Ovary (tissue), 9 donors: Measurements from ENCODE around the gene IFI16. TPM values are rescaled to one million over a fixed set of nuclear protein-coding genes. Genes with fewer than 3 reads are reported as not detected.

Experiments used
- DNase-seq, 5 donors: peaks; one replicate each; pipeline ENCODE4 v3.0.0-alpha.2; 2019 to 2020
- H3K27ac ChIP-seq, 2 donors: fragments of 200-600 bp; one replicate each; pipeline versions ENCODE4 v1.5.1 to v1.8.0; 2019 to 2022
- H3K27me3 ChIP-seq: fragments of 200-600 bp; one replicate; pipeline ENCODE4 v1.8.0; 2022
- H3K36me3 ChIP-seq: fragments of 200-600 bp; sonication (generic); one replicate; pipeline ENCODE4 v1.5.1; 2019
- H3K4me1 ChIP-seq: one replicate; pipeline ENCODE4 v1.8.1; 2013; ENCODE audit warnings: mild to moderate bottlenecking, moderate library complexity; ENCODE audit not compliant: insufficient read depth
- H3K4me3 ChIP-seq: fragments of 200-600 bp; sonication (generic); one replicate; pipeline ENCODE4 v1.5.1; 2017
- H3K9me3 ChIP-seq, 2 donors: fragments of 200-600 bp in 1 of 2; sonication (generic) in 1 of 2; one replicate each; pipeline versions ENCODE4 v1.5.1 to v1.8.1; 2013 to 2019; ENCODE audit warnings: mild to moderate bottlenecking in 1 of 2, moderate library complexity in 1 of 2
- EP300 ChIP-seq: sonication (generic); formaldehyde crosslinking; IDR thresholded peaks from one replicate; pipeline ENCODE4 v1.6.1; 2017; ENCODE audit warnings: antibody characterized with exemption
- POLR2A ChIP-seq: fragments of 450-650 bp; IDR thresholded peaks from one replicate; pipeline ENCODE4 v1.6.1; 2017; ENCODE audit warnings: antibody characterized with exemption, mild to moderate bottlenecking, moderate library complexity
- WGBS, 3 donors: extraction: QIAGEN DNeasy Blood & Tissue Kit in 1 of 3; methylation state at CpG; one replicate each; pipeline versions ENCODE4 v1.1.5 to v1.1.7; 2013 to 2017; 5-methylcytosine and 5-hydroxymethylcytosine counted together
- intact Hi-C, 4 donors: fragments of 100-400 bp; cut with DNase I; formaldehyde crosslinking; loops; one replicate each; pipeline versions ENCODE4 v1.11.0 to v1.15.1; 2022 to 2023
- polyA plus RNA-seq, 2 donors: library from polyadenylated mRNA; stranded (reverse); fragments of 200-250 nt in 1 of 2; fragments of 350-450 nt in 1 of 2; fragmentation: Illumina TruSeq in 1 of 2; extraction: RNeasy Lipid Tissue Mini Kit (QIAGEN cat#74804) in 1 of 2; gene quantifications; one replicate each; pipeline ENCODE4 v1.2.3, GENCODE V29; 2013 to 2014
- total RNA-seq, 7 donors: library from RNA; depleted of rRNA in 2 of 7; stranded (reverse); fragments of >200 nt in 2 of 7; fragmentation: NEBNext Ultra II Directional in 3 of 7; extraction: Animal tissue kit (Norgen Biotek cat#: 25700) in 3 of 7; gene quantifications; one replicate each; pipeline versions ENCODE4 v1.1.0 to v1.2.4, GENCODE V29; 2016 to 2023
- TF ChIP-seq, protein P1 (sequence below), 3 donors: fragments of 450-650 bp in 2 of 3; fragments of 200-600 bp in 1 of 3; IDR thresholded peaks; one replicate each; pipeline versions ENCODE4 v1.5.1 to v1.8.0; 2016 to 2022; ENCODE audit warnings: antibody characterized with exemption in 3 of 3, mild to moderate bottlenecking in 1 of 3
- donor health status: DM: no; HTN: no; CAD: no; lungs with moderate emphysema.
- donor health status: DM: no; HTN: no; CAD: no.
- donor health status: Bipolar disorder and iron deficiency.
- donor health status: DM: yes; HTN: yes; CAD: no.
- donor health status: DM: no; HTN: no; CAD: no.
- donor health status: DM: yes; HTN: yes; CAD: no.

IFI16 gene
- total and polyA plus RNA-seq, 9 donors, result 73.1 to 184 (median 95.4) TPM

DNA sequence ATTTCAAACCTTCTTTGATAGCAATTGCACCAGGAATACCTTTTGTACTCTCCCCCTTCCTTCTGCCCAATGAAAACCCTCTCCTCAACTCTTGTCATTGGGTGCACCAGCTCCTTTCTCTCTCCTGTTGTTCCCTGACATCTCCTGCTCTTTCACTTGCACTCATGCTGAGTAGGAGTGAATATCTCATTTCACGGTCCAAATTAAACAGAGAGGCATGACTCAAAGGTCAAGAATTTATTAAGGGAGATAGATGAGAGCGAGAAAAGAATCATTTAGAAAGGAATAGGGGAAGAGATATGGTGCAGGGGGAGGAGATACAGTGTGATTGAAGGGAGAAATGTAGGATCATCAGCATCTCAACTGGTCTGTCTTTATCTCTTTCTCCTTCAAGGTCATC, 44.7 kb downstream of the IFI16 start:
- TF ChIP-seq, protein P1, sequence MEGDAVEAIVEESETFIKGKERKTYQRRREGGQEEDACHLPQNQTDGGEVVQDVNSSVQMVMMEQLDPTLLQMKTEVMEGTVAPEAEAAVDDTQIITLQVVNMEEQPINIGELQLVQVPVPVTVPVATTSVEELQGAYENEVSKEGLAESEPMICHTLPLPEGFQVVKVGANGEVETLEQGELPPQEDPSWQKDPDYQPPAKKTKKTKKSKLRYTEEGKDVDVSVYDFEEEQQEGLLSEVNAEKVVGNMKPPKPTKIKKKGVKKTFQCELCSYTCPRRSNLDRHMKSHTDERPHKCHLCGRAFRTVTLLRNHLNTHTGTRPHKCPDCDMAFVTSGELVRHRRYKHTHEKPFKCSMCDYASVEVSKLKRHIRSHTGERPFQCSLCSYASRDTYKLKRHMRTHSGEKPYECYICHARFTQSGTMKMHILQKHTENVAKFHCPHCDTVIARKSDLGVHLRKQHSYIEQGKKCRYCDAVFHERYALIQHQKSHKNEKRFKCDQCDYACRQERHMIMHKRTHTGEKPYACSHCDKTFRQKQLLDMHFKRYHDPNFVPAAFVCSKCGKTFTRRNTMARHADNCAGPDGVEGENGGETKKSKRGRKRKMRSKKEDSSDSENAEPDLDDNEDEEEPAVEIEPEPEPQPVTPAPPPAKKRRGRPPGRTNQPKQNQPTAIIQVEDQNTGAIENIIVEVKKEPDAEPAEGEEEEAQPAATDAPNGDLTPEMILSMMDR (IDR thresholded peaks at IDR 0.05), result no peak
- TF ChIP-seq EP300, result no peak
- no peak for TF ChIP-seq POLR2A
- 4 to 16% (median 8%) methylated on average over 2 of the region's 2 CpGs for WGBS, 3 donors
- intact Hi-C loops, result no loop called here

DNA sequence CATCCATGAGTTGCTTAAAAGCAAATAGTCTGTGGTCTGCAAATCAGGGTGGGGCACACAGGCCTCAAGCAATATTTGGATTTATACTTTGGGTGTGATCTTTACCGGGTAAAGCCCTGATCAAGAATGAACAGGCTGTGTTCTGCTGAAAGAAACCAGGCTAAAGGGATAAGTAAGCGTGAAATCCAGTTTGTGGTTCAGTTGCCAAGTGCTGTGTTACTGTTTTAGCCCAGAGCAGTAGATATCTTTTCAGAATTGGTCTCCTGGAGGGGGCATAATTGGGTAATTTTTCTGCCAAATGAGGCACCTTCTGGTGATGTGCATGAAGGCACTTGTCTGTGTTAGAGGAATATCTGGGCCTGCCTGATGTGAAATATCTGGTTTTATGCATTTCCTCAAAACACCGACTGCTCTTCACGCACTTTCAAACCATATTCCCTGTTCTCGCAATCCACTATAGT, 45.5 kb downstream of the IFI16 start:
- WGBS, 3 donors, result 84 to 89% (median 88%) methylated on average over 5 of the region's 5 CpGs
- no peaks in the 10 kb centered on the region for H3K36me3 ChIP-seq
- no peak for TF ChIP-seq POLR2A
- TF ChIP-seq, protein P1 (IDR thresholded peaks at IDR 0.05), result no peak
- TF ChIP-seq EP300, result no peak
- no peak for DNase-seq
- H3K27ac ChIP-seq, result no peak overlapping the region
- H3K4me3 ChIP-seq, result no peak overlapping the region
- intact Hi-C loops, result no loop called here
- no peaks in the 10 kb centered on the region for H3K4me1 ChIP-seq
- H3K27me3 ChIP-seq, result no peaks in the 10 kb centered on the region
- no peaks in the 10 kb centered on the region for H3K9me3 ChIP-seq

More for the DNA sequence above, 44.7 kb downstream of the IFI16 start:
- Histone ChIP-seq H3K9me3 (no peaks in the 10 kb centered on the region), H3K36me3 (no peaks in the 10 kb centered on the region), H3K4me1 (no peaks in the 10 kb centered on the region), H3K27ac (no peak overlapping the region), H3K4me3 (no peak overlapping the region), H3K27me3 (no peaks in the 10 kb centered on the region)
- DNase-seq, result no peak

DNA sequence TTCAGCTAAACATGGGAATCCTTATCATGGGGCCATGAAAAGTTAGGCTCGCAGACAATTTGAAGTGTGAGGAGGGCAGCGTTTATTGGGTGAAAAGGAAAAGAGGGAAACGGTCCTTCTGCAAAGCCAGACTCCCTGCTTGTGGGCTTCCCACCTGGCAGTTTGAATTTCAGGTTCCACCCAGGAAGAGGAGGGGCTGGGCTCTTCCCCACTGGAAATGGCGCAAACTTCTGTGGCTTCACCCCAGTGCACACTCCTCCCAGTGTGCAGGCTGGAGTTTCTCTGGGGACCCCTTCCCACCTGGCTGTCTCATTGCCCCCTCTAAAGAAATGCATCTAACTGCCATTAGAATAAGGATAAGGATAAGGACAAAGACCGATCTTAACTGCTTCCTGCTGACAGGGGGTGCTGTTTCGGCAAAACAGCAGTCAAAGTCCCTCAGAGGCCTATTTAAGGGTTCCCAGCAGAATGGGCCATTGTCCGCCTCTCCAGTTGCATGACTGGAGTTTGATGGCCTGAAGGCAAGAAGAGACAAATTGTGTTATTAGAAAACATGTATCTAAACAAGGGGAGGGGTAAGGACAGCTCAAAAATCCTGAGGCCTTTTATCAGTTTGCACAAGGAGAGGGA, 46.5 kb downstream of the IFI16 start:
- TF ChIP-seq, protein P1 (IDR thresholded peaks at IDR 0.05), result no peak
- no peak for TF ChIP-seq POLR2A
- TF ChIP-seq EP300, result no peak
- DNase-seq, result no peak
- H3K36me3 ChIP-seq, result no peaks in the 10 kb centered on the region
- H3K9me3 ChIP-seq, result no peaks in the 10 kb centered on the region
- no peak overlapping the region for H3K4me3 ChIP-seq
- 89 to 91% (median 91%) methylated on average over 7 of the region's 7 CpGs for WGBS, 3 donors
- intact Hi-C loops, result no loop called here
- no peak overlapping the region for H3K27ac ChIP-seq
- H3K4me1 ChIP-seq, result no peaks in the 10 kb centered on the region
- no peaks in the 10 kb centered on the region for H3K27me3 ChIP-seq

DNA sequence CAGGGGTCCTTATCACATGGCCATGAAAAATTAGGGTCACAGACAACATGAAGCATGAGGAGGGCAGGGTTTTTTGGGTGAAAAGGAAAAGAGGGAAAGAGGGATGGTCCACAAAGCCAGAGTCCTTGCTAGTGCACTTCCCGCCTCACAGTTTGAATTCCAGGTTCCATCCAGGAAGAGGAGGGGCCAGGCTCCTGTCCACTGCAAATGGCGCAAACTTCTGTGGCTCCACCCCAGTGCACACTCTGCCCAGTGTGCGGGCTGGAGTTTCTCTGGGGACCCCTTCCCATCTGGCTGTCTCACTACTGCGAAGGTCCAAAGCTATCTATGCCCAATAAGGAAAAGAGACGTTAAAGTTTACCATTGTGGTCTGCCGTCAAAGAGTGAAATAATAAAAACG, 49.0 kb downstream of the IFI16 start:
- no peak for DNase-seq
- Histone ChIP-seq H3K27ac (no peak overlapping the region), H3K9me3 (no peaks in the 10 kb centered on the region), H3K4me1 (no peaks in the 10 kb centered on the region), H3K36me3 (no peaks in the 10 kb centered on the region), H3K27me3 (no peaks in the 10 kb centered on the region), H3K4me3 (no peak overlapping the region)
- 70 to 81% (median 79%) methylated on average over 7 of the region's 7 CpGs for WGBS, 3 donors
- intact Hi-C loops, result no loop called here
- TF ChIP-seq POLR2A, result no peak
- TF ChIP-seq, protein P1 (IDR thresholded peaks at IDR 0.05), result no peak
- no peak for TF ChIP-seq EP300
